ENCODE measurements around the gene ARID3A.

DNA sequence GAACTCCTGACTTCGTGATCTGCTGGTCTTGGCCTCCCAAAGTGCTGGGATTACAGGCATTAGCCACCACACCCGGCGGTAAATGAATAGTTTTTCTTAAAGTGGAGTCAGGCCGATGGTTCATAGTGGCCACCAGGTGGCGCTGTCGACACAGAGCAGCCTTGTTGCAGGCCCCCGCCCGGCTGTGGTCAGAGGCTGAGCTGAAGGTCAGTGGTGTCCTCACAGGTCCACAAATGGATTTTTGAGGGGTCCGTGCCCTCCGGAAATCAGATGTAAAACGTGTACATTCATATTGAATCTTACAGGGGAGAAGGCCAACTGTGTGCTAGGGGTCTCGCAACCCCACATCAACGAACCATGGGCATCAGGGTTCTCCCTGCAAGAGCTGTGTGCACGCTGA lies 44.9 kb downstream of the ARID3A start:
- TF ChIP-seq, protein P1, sequence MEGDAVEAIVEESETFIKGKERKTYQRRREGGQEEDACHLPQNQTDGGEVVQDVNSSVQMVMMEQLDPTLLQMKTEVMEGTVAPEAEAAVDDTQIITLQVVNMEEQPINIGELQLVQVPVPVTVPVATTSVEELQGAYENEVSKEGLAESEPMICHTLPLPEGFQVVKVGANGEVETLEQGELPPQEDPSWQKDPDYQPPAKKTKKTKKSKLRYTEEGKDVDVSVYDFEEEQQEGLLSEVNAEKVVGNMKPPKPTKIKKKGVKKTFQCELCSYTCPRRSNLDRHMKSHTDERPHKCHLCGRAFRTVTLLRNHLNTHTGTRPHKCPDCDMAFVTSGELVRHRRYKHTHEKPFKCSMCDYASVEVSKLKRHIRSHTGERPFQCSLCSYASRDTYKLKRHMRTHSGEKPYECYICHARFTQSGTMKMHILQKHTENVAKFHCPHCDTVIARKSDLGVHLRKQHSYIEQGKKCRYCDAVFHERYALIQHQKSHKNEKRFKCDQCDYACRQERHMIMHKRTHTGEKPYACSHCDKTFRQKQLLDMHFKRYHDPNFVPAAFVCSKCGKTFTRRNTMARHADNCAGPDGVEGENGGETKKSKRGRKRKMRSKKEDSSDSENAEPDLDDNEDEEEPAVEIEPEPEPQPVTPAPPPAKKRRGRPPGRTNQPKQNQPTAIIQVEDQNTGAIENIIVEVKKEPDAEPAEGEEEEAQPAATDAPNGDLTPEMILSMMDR (conservative IDR thresholded peaks at IDR 0.05; ENCODE audit: low read length), result peak; percentile 66
- no peak for TF ChIP-seq EZH2phosphoT487 (IDR thresholded peaks at IDR 0.05; ENCODE audit: borderline replicate concordance)

Data from Loucy (cell line).